Activated B cell treated with CpG ODN at 0.5 μM for 24 hours (primary cell): ENCODE results near the gene USH2A. TPM values are rescaled to one million over a fixed set of nuclear protein-coding genes. Genes with fewer than 3 reads are reported as not detected.

ENCODE experiments used
- ATAC-seq: fragments of 200-7000 bp; cut with Tn5 transposase; one replicate; pipeline ENCODE4 v1.10.0; 2021; ENCODE audit warnings: low read depth, mild to moderate bottlenecking, moderate library complexity
- CTCF ChIA-PET: fragments of 350-600 bp; sonication (Branson Sonifier 250); formaldehyde crosslinking; loops from one replicate; lab custom pipeline; 2021; ENCODE audit warnings: antibody characterized with exemption; lab: Charles Lee
- POLR2A ChIA-PET: fragments of 350-600 bp; sonication (Branson Sonifier 250); formaldehyde crosslinking; loops from one replicate; lab custom pipeline; 2021; ENCODE audit warnings: antibody characterized with exemption; lab: Charles Lee
- DNase-seq: peaks from one replicate; pipeline ENCODE4 v3.0.0; 2022
- H3K27ac Mint-ChIP-seq: one replicate; pipeline ENCODE4 v1.8.0; 2020; ENCODE audit warnings: mixed read lengths
- H3K27me3 Mint-ChIP-seq: one replicate; pipeline ENCODE4 v1.8.0; 2021; ENCODE audit warnings: mixed read lengths
- H3K36me3 Mint-ChIP-seq: one replicate; pipeline ENCODE4 v1.8.0; 2021; ENCODE audit warnings: low read depth, mixed read lengths
- H3K4me1 Mint-ChIP-seq: one replicate; pipeline ENCODE4 v1.8.0; 2021; ENCODE audit warnings: mixed read lengths
- H3K4me3 Mint-ChIP-seq: one replicate; pipeline ENCODE4 v1.8.0; 2020; ENCODE audit warnings: mild to moderate bottlenecking, mixed read lengths
- H3K9me3 Mint-ChIP-seq: one replicate; pipeline ENCODE4 v1.8.0; 2020; ENCODE audit warnings: mixed read lengths
- CTCF ChIP-seq: fragments of 200-600 bp; IDR thresholded peaks from one replicate; pipeline ENCODE4 v1.8.0; 2022; ENCODE audit warnings: antibody characterized with exemption, mild to moderate bottlenecking
- intact Hi-C: fragments of 100-400 bp; cut with micrococcal nuclease; formaldehyde crosslinking; loops from one replicate; pipeline ENCODE4 v1.15.1; 2024
- total RNA-seq: library from RNA; stranded (reverse); gene quantifications from 2 replicates; pipeline ENCODE4 v1.2.3, GENCODE V29; 2022

Gene USH2A
- total RNA-seq, 1 donor from 2014 or later = not detected

- ChIA-PET CTCF (no interaction called here), POLR2A (no interaction called here)
- intact Hi-C loops = no loop called here
- Mint-ChIP-seq H3K36me3 (no peaks in the 10 kb centered on the region), H3K9me3 (no peaks in the 10 kb centered on the region), H3K27me3 (no peaks in the 10 kb centered on the region), H3K4me1 (no peaks in the 10 kb centered on the region), H3K4me3 (no peak overlapping the region), H3K27ac (no peak overlapping the region)
- TF ChIP-seq CTCF = no peak
- ATAC-seq (no peak), DNase-seq (no peak)
Observed at GRCh38 chr1:216237927-216238542, 185.2 kb downstream of the USH2A start.

- H3K36me3 Mint-ChIP-seq = no peaks in the 10 kb centered on the region
- H3K27me3 Mint-ChIP-seq = no peaks in the 10 kb centered on the region
- ChIA-PET POLR2A (no interaction called here), CTCF (no interaction called here)
- H3K9me3 Mint-ChIP-seq = peaks cover 2% of the 10 kb centered on the region
- ATAC-seq = no peak
- no peak for DNase-seq
- intact Hi-C loops = no loop called here
- TF ChIP-seq CTCF = no peak
- no peak overlapping the region for H3K27ac Mint-ChIP-seq
- H3K4me1 Mint-ChIP-seq = peaks cover 5% of the 10 kb centered on the region
- H3K4me3 Mint-ChIP-seq = no peak overlapping the region
Observed at GRCh38 chr1:216224233-216224632, 199.0 kb downstream of the USH2A start.

- H3K27ac Mint-ChIP-seq = no peak overlapping the region
- ATAC-seq = no peak
- peaks cover 2% of the 10 kb centered on the region for H3K9me3 Mint-ChIP-seq
- TF ChIP-seq CTCF = no peak
- CTCF ChIA-PET = no interaction called here
- intact Hi-C loops = no loop called here
- no peaks in the 10 kb centered on the region for H3K36me3 Mint-ChIP-seq
- DNase-seq = no peak
- POLR2A ChIA-PET = no interaction called here
- peaks cover 5% of the 10 kb centered on the region for H3K4me1 Mint-ChIP-seq
- no peak overlapping the region for H3K4me3 Mint-ChIP-seq
- H3K27me3 Mint-ChIP-seq = no peaks in the 10 kb centered on the region
Observed at GRCh38 chr1:216223486-216223885, 199.8 kb downstream of the USH2A start.

GRCh38 chr1:216222288-216222687, 201.0 kb downstream of the USH2A start:
- peaks cover 5% of the 10 kb centered on the region for H3K4me1 Mint-ChIP-seq
- ChIA-PET CTCF (interaction anchor here (1.2 to 1.6 kb wide), 2 partner anchors 8 to 9 kb away, joined by 3 to 4 read pairs; no protein-coding TSS in a partner anchor), POLR2A (no interaction called here)
- no peak for DNase-seq
- no peak overlapping the region for H3K27ac Mint-ChIP-seq
- ATAC-seq = no peak
- no peaks in the 10 kb centered on the region for H3K27me3 Mint-ChIP-seq
- H3K4me3 Mint-ChIP-seq = no peak overlapping the region
- H3K9me3 Mint-ChIP-seq = peaks cover 2% of the 10 kb centered on the region
- intact Hi-C loops = no loop called here
- no peaks in the 10 kb centered on the region for H3K36me3 Mint-ChIP-seq
- no peak for TF ChIP-seq CTCF

GRCh38 chr1:216221260-216221700, 202.0 kb downstream of the USH2A start:
- DNase-seq = no peak
- peak; percentile 42 for ATAC-seq
- Mint-ChIP-seq H3K9me3 (no peaks in the 10 kb centered on the region), H3K27me3 (no peaks in the 10 kb centered on the region), H3K4me1 (peaks cover 5% of the 10 kb centered on the region), H3K36me3 (no peaks in the 10 kb centered on the region), H3K4me3 (peak overlapping the region; percentile 76), H3K27ac (no peak overlapping the region)
- intact Hi-C loops = no loop called here
- no peak for TF ChIP-seq CTCF
- ChIA-PET POLR2A (no interaction called here), CTCF (interaction anchor here (1.0 to 1.6 kb wide), 3 partner anchors 9 to 88 kb away, joined by 3 to 5 read pairs (median 4); no protein-coding TSS in a partner anchor)
